Measurements from ENCODE around the gene KIFAP3.

DNA sequence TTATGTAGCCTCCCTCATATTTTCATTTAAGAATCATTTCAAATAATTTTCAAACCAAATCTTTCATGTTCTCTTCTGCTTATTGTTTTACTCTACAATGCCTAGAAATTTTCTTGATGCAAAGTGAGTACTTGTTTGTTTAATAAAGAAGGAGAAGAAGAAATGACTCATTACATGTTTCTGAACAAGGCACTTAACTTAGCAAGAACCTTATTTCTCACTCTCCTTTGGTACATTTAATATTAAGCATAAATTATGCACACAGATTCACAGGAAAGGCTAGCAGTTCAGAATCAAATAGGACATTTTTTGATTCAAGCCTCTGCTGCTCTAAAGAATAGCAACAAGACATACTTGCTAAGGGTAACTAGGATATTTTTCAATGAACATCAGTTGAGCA, 189.9 kb downstream of the KIFAP3 start:
- TF ChIP-seq, protein P1, sequence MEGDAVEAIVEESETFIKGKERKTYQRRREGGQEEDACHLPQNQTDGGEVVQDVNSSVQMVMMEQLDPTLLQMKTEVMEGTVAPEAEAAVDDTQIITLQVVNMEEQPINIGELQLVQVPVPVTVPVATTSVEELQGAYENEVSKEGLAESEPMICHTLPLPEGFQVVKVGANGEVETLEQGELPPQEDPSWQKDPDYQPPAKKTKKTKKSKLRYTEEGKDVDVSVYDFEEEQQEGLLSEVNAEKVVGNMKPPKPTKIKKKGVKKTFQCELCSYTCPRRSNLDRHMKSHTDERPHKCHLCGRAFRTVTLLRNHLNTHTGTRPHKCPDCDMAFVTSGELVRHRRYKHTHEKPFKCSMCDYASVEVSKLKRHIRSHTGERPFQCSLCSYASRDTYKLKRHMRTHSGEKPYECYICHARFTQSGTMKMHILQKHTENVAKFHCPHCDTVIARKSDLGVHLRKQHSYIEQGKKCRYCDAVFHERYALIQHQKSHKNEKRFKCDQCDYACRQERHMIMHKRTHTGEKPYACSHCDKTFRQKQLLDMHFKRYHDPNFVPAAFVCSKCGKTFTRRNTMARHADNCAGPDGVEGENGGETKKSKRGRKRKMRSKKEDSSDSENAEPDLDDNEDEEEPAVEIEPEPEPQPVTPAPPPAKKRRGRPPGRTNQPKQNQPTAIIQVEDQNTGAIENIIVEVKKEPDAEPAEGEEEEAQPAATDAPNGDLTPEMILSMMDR (IDR thresholded peaks at IDR 0.05), result no peak
- no peak for TF ChIP-seq POLR2A (IDR thresholded peaks at IDR 0.05)

Data from thyroid gland (tissue), 4 donors.